Measurements from ENCODE around the gene PCDHA1. TPM values are rescaled to one million over a fixed set of nuclear protein-coding genes. Genes with fewer than 3 reads are reported as not detected.
"Not testable (repeated sequence)": the region's sequence is repeated elsewhere in the genome, so short reads cannot be mapped to it uniquely, and the experiment has no call there.

The PCDHA1 gene
- total RNA-seq, 3 donors from 2014 or later = 0.32 TPM; not detected in 2

DNA sequence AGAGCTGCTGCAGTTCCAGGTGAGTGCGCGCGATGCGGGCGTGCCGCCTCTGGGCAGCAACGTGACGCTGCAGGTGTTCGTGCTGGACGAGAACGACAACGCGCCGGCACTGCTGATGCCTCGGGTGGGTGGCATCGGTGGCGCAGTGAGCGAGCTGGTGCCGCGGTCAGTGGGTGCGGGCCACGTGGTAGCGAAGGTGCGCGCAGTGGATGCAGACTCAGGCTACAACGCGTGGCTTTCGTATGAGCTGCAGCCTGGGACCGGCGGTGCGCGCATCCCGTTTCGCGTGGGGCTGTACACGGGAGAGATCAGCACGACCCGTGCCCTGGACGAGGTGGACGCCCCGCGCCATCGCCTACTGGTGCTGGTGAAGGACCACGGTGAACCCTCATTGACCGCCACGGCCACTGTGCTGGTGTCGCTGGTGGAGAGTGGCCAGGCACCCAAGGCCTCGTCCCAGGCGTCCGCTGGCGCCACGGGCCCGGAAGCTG, 16.9 kb downstream of the PCDHA1 start:
- no peak for ATAC-seq
- H3K9me3 ChIP-seq = peaks cover 54% of the 10 kb centered on the region
- intact Hi-C loops (cut with DNase I, micrococcal nuclease) = no loop called here

DNA sequence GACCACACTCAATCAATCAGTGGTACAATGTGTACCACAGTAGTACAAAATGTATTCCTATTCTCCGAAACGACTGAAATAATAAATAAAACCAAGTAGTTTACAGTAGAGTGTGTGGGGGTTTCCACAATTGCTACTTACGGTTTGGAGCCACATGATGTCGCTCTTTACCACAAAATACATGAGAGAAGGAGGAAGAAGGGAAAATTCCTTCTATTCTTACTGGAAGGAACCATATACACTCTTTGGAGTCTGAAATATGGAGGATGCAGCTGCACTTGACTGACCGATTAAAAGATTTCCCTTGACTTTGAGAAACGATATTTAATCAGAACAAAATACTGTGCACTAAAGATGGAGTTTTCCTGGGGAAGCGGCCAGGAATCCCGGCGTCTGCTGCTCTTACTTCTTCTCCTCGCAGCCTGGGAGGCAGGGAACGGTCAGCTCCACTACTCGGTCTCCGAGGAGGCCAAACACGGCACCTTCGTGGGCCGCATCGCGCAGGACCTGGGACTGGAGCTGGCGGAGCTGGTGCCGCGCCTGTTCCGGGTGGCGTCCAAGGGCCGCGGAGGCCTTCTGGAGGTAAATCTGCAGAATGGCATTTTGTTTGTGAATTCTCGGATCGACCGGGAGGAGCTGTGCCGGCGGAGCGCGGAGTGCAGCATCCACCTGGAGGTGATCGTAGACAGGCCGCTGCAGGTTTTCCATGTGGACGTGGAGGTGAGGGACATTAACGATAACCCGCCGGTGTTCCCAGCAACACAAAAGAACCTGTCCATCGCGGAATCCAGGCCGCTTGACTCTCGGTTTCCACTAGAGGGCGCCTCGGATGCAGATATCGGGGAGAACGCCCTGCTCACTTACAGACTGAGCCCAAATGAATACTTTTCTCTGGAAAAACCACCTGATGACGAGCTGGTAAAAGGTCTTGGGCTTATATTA, 21.2 kb downstream of the PCDHA1 start, which contains the start of gene PCDHA4:
TSS of gene PCDHA4 (plus strand) at position 235 of the 942 bp plus-strand sequence.
- TF ChIP-seq, protein P1, sequence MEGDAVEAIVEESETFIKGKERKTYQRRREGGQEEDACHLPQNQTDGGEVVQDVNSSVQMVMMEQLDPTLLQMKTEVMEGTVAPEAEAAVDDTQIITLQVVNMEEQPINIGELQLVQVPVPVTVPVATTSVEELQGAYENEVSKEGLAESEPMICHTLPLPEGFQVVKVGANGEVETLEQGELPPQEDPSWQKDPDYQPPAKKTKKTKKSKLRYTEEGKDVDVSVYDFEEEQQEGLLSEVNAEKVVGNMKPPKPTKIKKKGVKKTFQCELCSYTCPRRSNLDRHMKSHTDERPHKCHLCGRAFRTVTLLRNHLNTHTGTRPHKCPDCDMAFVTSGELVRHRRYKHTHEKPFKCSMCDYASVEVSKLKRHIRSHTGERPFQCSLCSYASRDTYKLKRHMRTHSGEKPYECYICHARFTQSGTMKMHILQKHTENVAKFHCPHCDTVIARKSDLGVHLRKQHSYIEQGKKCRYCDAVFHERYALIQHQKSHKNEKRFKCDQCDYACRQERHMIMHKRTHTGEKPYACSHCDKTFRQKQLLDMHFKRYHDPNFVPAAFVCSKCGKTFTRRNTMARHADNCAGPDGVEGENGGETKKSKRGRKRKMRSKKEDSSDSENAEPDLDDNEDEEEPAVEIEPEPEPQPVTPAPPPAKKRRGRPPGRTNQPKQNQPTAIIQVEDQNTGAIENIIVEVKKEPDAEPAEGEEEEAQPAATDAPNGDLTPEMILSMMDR (IDR thresholded peaks at IDR 0.05) = no peak
- no peaks in the 10 kb centered on the region for H3K4me1 ChIP-seq (ENCODE audit: low read depth)
- ATAC-seq = peak; percentile 56
- H3K4me3 ChIP-seq = no peak within 1 kb of the TSS
- peak; percentile 27 to 45 (median 31) for DNase-seq
- peaks cover 54% of the 10 kb centered on the region for H3K9me3 ChIP-seq
- intact Hi-C loops (cut with DNase I, micrococcal nuclease) = no loop called here
- H3K36me3 ChIP-seq (ENCODE audit: low read depth) = no peaks in the 10 kb centered on the region

More for the DNA sequence above, 16.9 kb downstream of the PCDHA1 start:
- Histone ChIP-seq H3K4me1 (ENCODE audit: low read depth) (no peaks in the 10 kb centered on the region), H3K4me3 (no peak overlapping the region), H3K36me3 (ENCODE audit: low read depth) (no peaks in the 10 kb centered on the region)
- TF ChIP-seq, protein P1 (IDR thresholded peaks at IDR 0.05) = no peak
- DNase-seq = peak in 1 of 3 donors; percentile 43

DNA sequence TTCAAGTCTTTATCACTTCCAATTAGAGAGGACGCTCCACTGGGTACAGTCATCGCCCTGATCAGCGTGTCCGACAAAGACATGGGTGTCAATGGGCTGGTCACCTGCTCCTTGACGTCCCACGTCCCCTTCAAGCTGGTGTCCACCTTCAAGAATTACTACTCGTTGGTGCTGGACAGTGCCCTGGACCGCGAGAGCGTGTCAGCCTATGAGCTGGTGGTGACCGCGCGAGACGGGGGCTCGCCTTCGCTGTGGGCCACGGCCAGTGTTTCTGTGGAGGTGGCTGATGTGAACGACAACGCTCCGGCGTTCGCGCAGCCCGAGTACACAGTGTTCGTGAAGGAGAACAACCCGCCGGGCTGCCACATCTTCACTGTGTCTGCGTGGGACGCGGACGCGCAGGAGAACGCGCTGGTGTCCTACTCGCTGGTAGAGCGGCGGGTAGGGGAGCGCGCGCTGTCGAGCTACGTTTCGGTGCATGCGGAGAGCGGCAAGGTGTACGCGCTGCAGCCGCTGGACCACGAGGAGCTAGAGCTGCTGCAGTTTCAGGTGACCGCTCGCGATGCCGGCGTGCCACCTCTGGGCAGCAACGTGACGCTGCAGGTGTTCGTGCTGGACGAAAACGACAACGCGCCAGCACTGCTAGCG, 22.4 kb downstream of the PCDHA1 start:
- DNase-seq = peak in 1 of 3 donors; percentile 37
- H3K36me3 ChIP-seq (ENCODE audit: low read depth); H3K4me3 ChIP-seq; H3K4me1 ChIP-seq (ENCODE audit: low read depth); ATAC-seq; intact Hi-C loops (cut with DNase I, micrococcal nuclease): not testable (repeated sequence)
- H3K9me3 ChIP-seq = peaks cover 45% of the 10 kb centered on the region

GRCh38 chr5:140808889-140809291, 22.9 kb downstream of the PCDHA1 start:
- intact Hi-C loops (cut with DNase I, micrococcal nuclease) = no loop called here
- no peak for ATAC-seq

GRCh38 chr5:140821375-140822280, 35.7 kb downstream of the PCDHA1 start, which contains the start of gene PCDHA5:
Gene PCDHA5, plus strand, starts transcription at chr5:140821613.
- Histone ChIP-seq H3K36me3 (ENCODE audit: low read depth) (no peaks in the 10 kb centered on the region), H3K4me3 (no peak within 1 kb of the TSS), H3K4me1 (ENCODE audit: low read depth) (no peaks in the 10 kb centered on the region), H3K9me3 (peaks cover 31% of the 10 kb centered on the region)
- TF ChIP-seq, protein P1 (IDR thresholded peaks at IDR 0.05) = no peak
- peak in 1 of 3 donors; percentile 26 for DNase-seq
- intact Hi-C loops (cut with DNase I, micrococcal nuclease) = no loop called here
- ATAC-seq = no peak

More at GRCh38 chr5:140808889-140809291, 22.9 kb downstream of the PCDHA1 start:
- TF ChIP-seq, protein P1 (IDR thresholded peaks at IDR 0.05) = no peak
- Histone ChIP-seq H3K36me3 (ENCODE audit: low read depth) (no peaks in the 10 kb centered on the region), H3K4me1 (ENCODE audit: low read depth) (no peaks in the 10 kb centered on the region), H3K9me3 (peaks cover 45% of the 10 kb centered on the region), H3K4me3 (no peak overlapping the region)
- peak in 1 of 3 donors; percentile 34 for DNase-seq
